Measurements from ENCODE around the gene RNF223.

Gene RNF223

DNA sequence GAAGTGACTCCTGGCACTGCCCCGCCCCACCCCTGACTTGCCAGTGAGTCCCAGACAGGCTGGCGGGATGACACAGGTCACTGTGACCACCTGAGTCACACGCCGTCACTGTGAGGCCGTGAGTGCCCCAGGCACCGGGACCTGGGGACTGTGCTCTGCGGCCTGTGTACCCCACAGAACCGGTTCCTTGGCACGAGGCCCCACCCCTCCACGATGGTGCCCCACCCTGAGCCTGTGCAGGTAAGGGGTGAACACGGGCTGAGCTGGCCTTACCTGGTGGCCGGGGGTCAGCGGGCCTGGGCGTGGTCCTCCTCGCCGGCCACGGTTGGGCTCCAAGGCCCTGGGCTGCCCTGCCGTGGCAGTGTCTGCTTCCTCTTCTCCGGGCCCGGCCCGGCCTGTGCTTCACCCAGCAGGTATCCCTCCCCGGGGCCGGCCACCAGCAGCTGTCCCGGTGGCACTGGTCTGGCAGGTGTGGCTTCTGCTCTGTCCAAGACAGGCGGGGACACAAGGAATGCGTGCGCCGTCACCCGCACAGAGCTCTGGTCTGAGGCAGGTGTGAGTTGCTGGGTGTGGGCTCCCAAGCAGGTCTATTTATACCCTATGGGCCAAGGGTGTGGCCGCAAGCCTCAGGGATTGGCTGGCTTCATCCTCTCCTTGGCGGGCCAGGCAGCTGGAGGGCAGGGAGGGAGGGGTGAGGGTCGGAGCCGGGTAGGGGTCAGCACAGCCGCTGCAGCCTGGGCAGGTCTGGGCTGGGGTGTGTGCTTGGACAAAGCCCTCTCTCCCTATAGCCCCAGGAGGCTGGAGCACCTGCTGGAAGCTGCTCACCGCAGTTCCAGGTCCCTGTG, at the start of gene RNF223:
Gene RNF223 (minus strand): TSS at position 564 of the 845 bp plus-strand sequence. CDS start 1,740 bp downstream, outside the sequence.
- no peaks in the 10 kb centered on the region for H3K36me3 ChIP-seq
- no peak within 1 kb of the TSS for H3K4me2 ChIP-seq
- no peak for TF ChIP-seq Cebpa-rat (IDR thresholded peaks at IDR 0.05)
- no peaks in the 10 kb centered on the region for H3K9me3 ChIP-seq (replicated peaks in 1 of 11)
- no peak within 1 kb of the TSS for H3K4me3 ChIP-seq
- peaks cover 0 to 23% (median 9%) of the 10 kb centered on the region in 11 experiments; a peak in 12 of 22 replicates for H4K20me1 ChIP-seq
- H3K27ac ChIP-seq, result no peak within 1 kb of the TSS
- H3K27me3 ChIP-seq, result peaks cover 21 to 41% (median 37%) of the 10 kb centered on the region in 11 experiments
- H3K9ac ChIP-seq, result no peak within 1 kb of the TSS
- H3K4me1 ChIP-seq, result peaks cover 18 to 33% (median 24%) of the 10 kb centered on the region in 10 experiments

DNA sequence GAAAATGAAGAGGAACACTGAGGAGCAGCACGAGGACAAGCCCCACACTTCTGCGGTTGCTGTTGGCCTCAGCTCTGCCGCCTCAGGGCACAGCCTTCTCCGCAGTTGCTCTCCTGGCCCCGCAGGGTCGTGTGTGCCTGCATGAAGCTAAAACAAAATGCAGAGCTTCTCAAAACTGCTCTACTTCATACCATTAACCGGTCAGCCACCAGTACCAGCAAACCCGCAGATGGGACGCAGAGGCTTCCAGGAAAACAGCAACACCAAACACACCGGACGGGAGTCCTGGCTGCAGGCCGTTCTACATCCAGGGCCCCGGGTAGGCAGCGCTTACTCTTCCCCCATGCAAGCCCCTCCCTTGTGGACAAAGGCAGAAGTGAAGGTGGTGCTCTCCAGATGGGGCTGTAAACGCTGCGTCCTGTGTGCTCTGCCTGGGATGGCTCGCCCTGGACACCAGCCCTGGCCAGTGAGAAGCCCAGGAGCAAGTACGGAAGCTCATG, 48.9 kb upstream of the RNF223 start:
- peaks cover 0 to 58% (median 54%) of the 10 kb centered on the region in 10 experiments; a peak in 18 of 20 replicates for H3K4me1 ChIP-seq

DNA sequence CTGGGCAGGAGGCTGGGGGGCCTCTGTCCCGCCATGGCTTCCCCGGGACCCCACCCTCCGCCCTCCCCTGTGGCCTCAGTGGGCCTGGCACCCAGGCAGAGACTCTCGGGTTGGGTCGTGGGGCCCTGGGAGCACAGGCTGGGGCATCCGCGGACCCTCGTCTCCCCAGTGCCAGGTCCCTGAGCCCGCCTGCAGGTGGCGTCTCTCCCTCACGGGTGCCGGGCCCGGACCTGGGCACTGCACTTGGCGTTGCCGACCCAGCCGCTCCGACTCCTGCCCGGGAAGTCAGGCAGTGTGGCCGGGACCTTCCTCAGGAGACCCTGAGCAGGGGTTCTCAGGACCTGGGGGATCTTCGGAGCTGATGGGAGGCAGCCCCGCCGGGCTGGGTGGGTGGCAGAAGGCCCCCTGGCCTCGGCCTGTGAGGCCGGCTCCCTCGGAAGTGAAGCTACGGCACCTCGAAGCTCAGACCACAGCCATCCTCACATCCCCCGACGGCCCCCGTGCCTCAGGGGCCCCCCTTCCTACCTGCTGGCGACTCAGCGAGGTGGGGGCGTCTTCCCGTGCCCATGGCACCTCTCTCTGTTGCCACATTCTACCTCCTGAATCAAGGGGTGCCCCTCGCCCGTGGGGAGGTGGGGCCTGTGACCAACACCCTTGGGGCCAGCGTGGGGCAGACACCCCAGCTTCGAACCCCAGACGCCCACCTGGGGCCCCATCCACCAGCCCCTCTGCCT, 48.1 kb upstream of the RNF223 start:
- no peak overlapping the region for H3K27ac ChIP-seq
- no peaks in the 10 kb centered on the region for H3K36me3 ChIP-seq
- peak overlapping the region in 5 of 10 experiments; percentile 20 to 38 (median 31); a peak in 5 of 20 replicates for H3K4me3 ChIP-seq
- no peak for TF ChIP-seq Cebpa-rat (IDR thresholded peaks at IDR 0.05)
- peaks cover 0 to 41% (median 0%) of the 10 kb centered on the region in 11 experiments; a peak in 7 of 22 replicates for H4K20me1 ChIP-seq
- peak overlapping the region in 10 of 11 experiments; percentile 10 to 52 (median 36); a peak in 11 of 22 replicates for H3K9ac ChIP-seq
- H3K27me3 ChIP-seq, result peaks cover 29 to 50% (median 30%) of the 10 kb centered on the region in 11 experiments
- H3K4me1 ChIP-seq, result peaks cover 3 to 65% (median 62%) of the 10 kb centered on the region in 10 experiments; a peak in 19 of 20 replicates
- 0 out of 22 replicates have a peak, but pooled peaks cover 0 to 4% (median 0%) of the 10 kb centered on the region in 11 experiments for H3K9me3 ChIP-seq (replicated peaks in 1 of 11)
- peak overlapping the region; percentile 65 to 90 (median 80) for H3K4me2 ChIP-seq

More for the DNA sequence above, 48.9 kb upstream of the RNF223 start:
- H3K27ac ChIP-seq, result no peak overlapping the region
- peaks cover 21 to 42% (median 22%) of the 10 kb centered on the region in 11 experiments for H3K27me3 ChIP-seq
- peak overlapping the region in 1 of 11 experiments; percentile 45; a peak in 1 of 22 replicates for H3K9ac ChIP-seq
- H3K36me3 ChIP-seq, result no peaks in the 10 kb centered on the region
- no peak for TF ChIP-seq Cebpa-rat (IDR thresholded peaks at IDR 0.05)
- H3K4me2 ChIP-seq, result peak overlapping the region in 9 of 11 experiments; percentile 8 to 83 (median 79); a peak in 14 of 22 replicates
- H3K9me3 ChIP-seq (replicated peaks in 1 of 11), result 0 out of 22 replicates have a peak, but pooled peaks cover 0 to 4% (median 0%) of the 10 kb centered on the region in 11 experiments
- no peak overlapping the region for H3K4me3 ChIP-seq
- H4K20me1 ChIP-seq, result peaks cover 0 to 42% (median 0%) of the 10 kb centered on the region in 11 experiments; a peak in 7 of 22 replicates

DNA sequence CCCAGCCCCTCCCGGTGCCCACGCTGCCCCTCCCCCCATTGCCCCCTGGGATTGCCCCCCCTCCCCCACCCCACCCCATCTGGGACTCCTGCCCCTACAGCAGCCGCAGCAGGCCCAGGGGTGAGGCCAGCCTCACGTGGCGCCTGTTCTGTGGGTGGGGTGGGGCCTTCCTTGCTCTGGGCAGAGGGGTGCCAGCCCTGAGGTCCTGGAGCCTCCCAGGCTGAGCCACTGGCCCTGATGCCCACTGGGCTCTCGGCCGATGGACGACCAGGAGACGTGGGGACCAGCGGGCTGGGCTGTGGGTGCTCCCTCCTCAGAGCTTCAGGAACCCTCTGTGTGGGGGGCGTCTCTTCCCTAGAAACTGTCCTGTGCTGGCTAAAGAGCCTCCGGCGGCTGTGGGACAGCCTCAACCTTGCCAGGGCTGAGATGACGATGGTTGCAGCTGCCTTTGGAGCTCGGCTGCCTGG, 47.5 kb upstream of the RNF223 start:
- peak overlapping the region in 2 of 11 experiments; percentile 24 to 45; a peak in 3 of 22 replicates for H3K9ac ChIP-seq
- H3K4me3 ChIP-seq, result no peak overlapping the region
- peak overlapping the region; percentile 65 to 90 (median 80) for H3K4me2 ChIP-seq
- TF ChIP-seq Cebpa-rat (IDR thresholded peaks at IDR 0.05), result no peak
- H3K9me3 ChIP-seq (replicated peaks in 1 of 11), result 0 out of 22 replicates have a peak, but pooled peaks cover 0 to 4% (median 0%) of the 10 kb centered on the region in 11 experiments
- H3K27ac ChIP-seq, result no peak overlapping the region
- H3K27me3 ChIP-seq, result peaks cover 31 to 51% (median 36%) of the 10 kb centered on the region in 11 experiments
- H3K36me3 ChIP-seq, result no peaks in the 10 kb centered on the region
- peaks cover 0 to 42% (median 0%) of the 10 kb centered on the region in 11 experiments; a peak in 7 of 22 replicates for H4K20me1 ChIP-seq
- H3K4me1 ChIP-seq, result peaks cover 5 to 70% (median 66%) of the 10 kb centered on the region in 10 experiments; a peak in 19 of 20 replicates

DNA sequence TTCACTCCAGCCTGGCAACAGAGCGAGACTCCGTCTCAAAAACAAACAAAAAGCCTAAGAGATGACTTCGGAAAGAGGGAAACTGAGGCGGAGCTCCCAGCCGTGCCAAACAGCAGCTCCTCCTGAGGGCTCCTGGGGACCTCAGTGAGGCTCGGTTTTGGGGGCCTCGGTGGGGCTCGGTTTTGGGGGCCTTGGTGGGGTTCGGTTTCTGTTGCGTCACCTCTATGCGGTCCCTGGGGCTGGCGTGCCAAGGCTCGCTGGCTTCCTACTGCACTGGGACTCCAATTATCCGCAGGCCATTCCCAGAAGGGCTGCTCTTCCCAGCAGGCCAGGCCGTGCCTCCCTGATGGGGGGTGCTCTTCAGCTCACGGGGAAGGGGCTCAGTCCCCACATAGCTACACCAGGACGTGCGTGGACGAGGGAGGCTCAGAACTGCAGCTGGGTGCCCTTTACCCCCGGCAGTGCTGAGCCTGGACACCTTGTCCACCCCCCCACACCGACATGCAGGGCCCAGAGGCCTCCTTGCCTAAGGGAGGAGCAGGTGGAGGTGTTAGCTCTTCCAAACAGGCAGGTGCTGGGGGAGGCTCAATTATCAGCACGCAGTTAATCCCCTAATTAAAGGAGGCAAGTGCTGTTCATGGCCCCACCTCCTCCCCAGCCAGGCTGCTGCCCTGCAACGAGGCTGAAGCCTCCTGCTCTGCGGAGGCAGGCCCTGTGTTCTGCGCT, 46.9 kb upstream of the RNF223 start:
- TF ChIP-seq Cebpa-rat (IDR thresholded peaks at IDR 0.05), result no peak
- peaks cover 5 to 73% (median 68%) of the 10 kb centered on the region in 10 experiments; a peak in 19 of 20 replicates for H3K4me1 ChIP-seq
- H3K4me3 ChIP-seq, result no peak overlapping the region
- no peak overlapping the region for H3K27ac ChIP-seq
- no peaks in the 10 kb centered on the region for H3K36me3 ChIP-seq
- 0 out of 22 replicates have a peak, but pooled peaks cover 0 to 4% (median 0%) of the 10 kb centered on the region in 11 experiments for H3K9me3 ChIP-seq (replicated peaks in 1 of 11)
- H4K20me1 ChIP-seq, result peaks cover 0 to 42% (median 0%) of the 10 kb centered on the region in 11 experiments; a peak in 7 of 22 replicates
- no peak overlapping the region for H3K9ac ChIP-seq
- peak overlapping the region in 8 of 11 experiments; percentile 33 to 83 (median 55); a peak in 15 of 22 replicates for H3K4me2 ChIP-seq
- H3K27me3 ChIP-seq, result peaks cover 31 to 52% (median 39%) of the 10 kb centered on the region in 11 experiments

DNA sequence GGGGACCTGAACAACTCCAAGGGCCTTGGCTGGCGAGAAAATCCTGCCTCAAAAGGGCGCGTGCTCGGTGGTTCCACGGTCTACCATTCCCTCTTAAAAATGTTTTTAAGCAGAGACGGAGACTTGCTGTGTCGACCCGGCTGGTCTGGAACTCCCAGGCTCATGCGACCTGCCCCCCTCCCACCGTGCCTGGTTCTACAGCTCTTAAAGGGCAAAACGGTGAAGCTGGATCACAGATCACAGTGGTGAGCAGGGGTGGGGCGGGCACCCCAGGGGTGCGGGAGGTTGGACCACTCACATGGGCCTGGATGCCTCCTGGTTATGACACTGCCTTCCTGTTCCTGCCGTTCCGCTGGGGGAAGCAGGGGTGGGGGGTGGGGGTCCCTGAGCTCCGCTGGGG, 46.0 kb upstream of the RNF223 start:
- peaks cover 6 to 74% (median 69%) of the 10 kb centered on the region in 10 experiments; a peak in 19 of 20 replicates for H3K4me1 ChIP-seq
- TF ChIP-seq Cebpa-rat (IDR thresholded peaks at IDR 0.05), result no peak
- H3K9me3 ChIP-seq (replicated peaks in 1 of 11), result 0 out of 22 replicates have a peak, but pooled peaks cover 0 to 4% (median 0%) of the 10 kb centered on the region in 11 experiments
- H3K27me3 ChIP-seq, result peaks cover 31 to 52% (median 39%) of the 10 kb centered on the region in 11 experiments
- H3K27ac ChIP-seq, result no peak overlapping the region
- peaks cover 0 to 40% (median 0%) of the 10 kb centered on the region in 11 experiments; a peak in 7 of 22 replicates for H4K20me1 ChIP-seq
- no peak overlapping the region for H3K9ac ChIP-seq
- H3K4me2 ChIP-seq, result peak overlapping the region in 9 of 11 experiments; percentile 7 to 83 (median 48); a peak in 17 of 22 replicates
- no peak overlapping the region for H3K4me3 ChIP-seq
- H3K36me3 ChIP-seq, result no peaks in the 10 kb centered on the region

DNA sequence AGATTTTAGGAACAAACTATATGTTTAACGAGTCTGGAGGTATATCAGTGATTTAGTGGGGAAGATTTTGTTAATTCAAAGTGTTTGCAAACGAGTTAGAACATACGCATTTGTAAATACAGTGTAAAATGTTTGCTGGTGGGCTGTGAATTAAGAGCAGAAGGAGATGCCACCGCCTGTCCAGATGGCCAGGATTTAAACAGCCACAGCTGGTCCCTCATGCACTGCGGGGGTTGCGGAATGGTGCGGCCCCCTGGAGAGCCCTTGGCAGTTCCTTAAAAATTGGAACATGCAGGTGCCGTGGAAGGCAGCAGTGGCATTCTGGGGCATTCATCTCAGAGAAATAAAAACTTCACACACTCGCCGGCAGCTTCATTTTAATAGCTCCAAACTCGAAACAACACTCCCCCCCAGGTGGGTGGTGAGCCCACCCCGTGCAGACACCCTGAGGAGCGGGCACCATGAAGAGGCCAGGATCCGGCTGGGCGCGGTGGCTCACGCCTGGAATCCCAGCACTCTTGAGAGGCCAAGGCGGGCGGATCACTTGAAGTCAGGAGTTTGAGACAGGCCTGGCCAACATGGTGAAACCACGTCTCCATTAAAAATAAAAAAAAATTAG, 45.3 kb upstream of the RNF223 start:
- Histone ChIP-seq H3K4me2 (peak overlapping the region in 8 of 11 experiments; percentile 21 to 83 (median 55); a peak in 16 of 22 replicates), H3K9ac (no peak overlapping the region), H3K4me1 (peaks cover 9 to 78% (median 73%) of the 10 kb centered on the region in 10 experiments; a peak in 19 of 20 replicates), H3K27me3 (peaks cover 31 to 52% (median 39%) of the 10 kb centered on the region in 11 experiments), H3K9me3 (replicated peaks in 1 of 11) (peaks cover 0 to 9% (median 3%) of the 10 kb centered on the region in 11 experiments; a peak in 17 of 22 replicates), H3K27ac (no peak overlapping the region), H3K4me3 (no peak overlapping the region), H3K36me3 (peaks cover 0 to 3% (median under 1%) of the 10 kb centered on the region in 11 experiments; a peak in 4 of 22 replicates), H4K20me1 (peaks cover 0 to 33% (median 0%) of the 10 kb centered on the region in 11 experiments; a peak in 7 of 22 replicates)
- no peak for TF ChIP-seq Cebpa-rat (IDR thresholded peaks at IDR 0.05)
